GM18951 (cell line): ENCODE data around the gene MAFF.
A peak's percentile ranks its signal among the peaks of the same experiment; 100 is the strongest.

Experiments used
- POLR2A ChIP-seq: IDR thresholded peaks from 4 replicates; pipeline ENCODE4 v1.6.1; 2011; ENCODE audit warnings: mild to moderate bottlenecking; ENCODE audit not compliant: insufficient read length, insufficient read depth; ENCODE audit errors: extremely low read depth
- in situ Hi-C: fragments of 300-500 bp; cut with MboI; formaldehyde crosslinking; loops from one replicate; pipeline ENCODE4 v1.12.0; 2022; ENCODE audit warnings: low sequenced_read_pairs, mixed read lengths, inconsistent platforms; ENCODE audit not compliant: unreplicated experiment

MAFF gene

GRCh38 chr22:38203090-38203810 is 1.5 kb downstream of the MAFF start:
- in situ Hi-C loops: no loop called here
- TF ChIP-seq POLR2A: peak; percentile 31

GRCh38 chr22:38203855-38204514 is 2.2 kb downstream of the MAFF start:
- TF ChIP-seq POLR2A: no peak
- in situ Hi-C loops: no loop called here

- no peak for TF ChIP-seq POLR2A
- in situ Hi-C loops: no loop called here
Observed at GRCh38 chr22:38204784-38205183, 3.0 kb downstream of the MAFF start.

- TF ChIP-seq POLR2A: no peak
- in situ Hi-C loops: no loop called here
Observed at GRCh38 chr22:38205261-38206128, 3.7 kb downstream of the MAFF start.

- no peak for TF ChIP-seq POLR2A
- in situ Hi-C loops: no loop called here
Observed at GRCh38 chr22:38207898-38208432, 6.2 kb downstream of the MAFF start.

GRCh38 chr22:38208551-38208968 is 6.8 kb downstream of the MAFF start:
- in situ Hi-C loops: no loop called here
- TF ChIP-seq POLR2A: no peak

- TF ChIP-seq POLR2A: no peak
- in situ Hi-C loops: no loop called here
Observed at GRCh38 chr22:38211556-38211955, 9.8 kb downstream of the MAFF start.

GRCh38 chr22:38212442-38212841 is 10.6 kb downstream of the MAFF start:
- in situ Hi-C loops: no loop called here
- TF ChIP-seq POLR2A: no peak

- in situ Hi-C loops: no loop called here
- no peak for TF ChIP-seq POLR2A
Observed at GRCh38 chr22:38213319-38213989, 11.7 kb downstream of the MAFF start.

GRCh38 chr22:38213990-38214301 is 12.2 kb downstream of the MAFF start:
- no peak for TF ChIP-seq POLR2A
- in situ Hi-C loops: no loop called here

GRCh38 chr22:38214302-38215056 is 12.7 kb downstream of the MAFF start:
- peak; percentile 36 for TF ChIP-seq POLR2A
- in situ Hi-C loops: no loop called here
